ENCODE results near the gene PPM1H.

PPM1H gene

GRCh38 chr12:62862259-62862881 lies 72.6 kb downstream of the PPM1H start:
- Histone ChIP-seq H2BK120ac (ENCODE audit: low read depth, low read length) (no peak overlapping the region), H3K4ac (ENCODE audit: low read length) (no peak overlapping the region), H4K8ac (ENCODE audit: low read depth, low read length) (no peak overlapping the region), H3K4me1 (ENCODE audit: control insufficient read depth in 2 of 2, insufficient read depth in 1 of 2, low read depth in 1 of 2, low read length in 2 of 2) (peaks cover 11 to 17% of the 10 kb centered on the region in 2 donors), H3K79me1 (ENCODE audit: low read depth, low read length) (no peaks in the 10 kb centered on the region), H3K18ac (ENCODE audit: low read length) (no peak overlapping the region), H2AFZ (ENCODE audit: low read length) (no peak overlapping the region), H4K91ac (ENCODE audit: low read depth, low read length, poor library complexity) (no peak overlapping the region), H3K27me3 (ENCODE audit: control insufficient read depth in 3 of 3, insufficient read depth in 3 of 3, low read depth in 1 of 3, low read length in 3 of 3) (no peaks in the 10 kb centered on the region), H3K4me2 (ENCODE audit: insufficient read depth, low read length, poor library complexity, severe bottlenecking) (no peak overlapping the region), H3K9ac (ENCODE audit: low read depth, low read length, poor library complexity) (no peak overlapping the region), H3K27ac (replicated peaks; ENCODE audit: low read length) (no peak overlapping the region), H2AK5ac (ENCODE audit: low read depth, low read length) (no peak overlapping the region), H2BK15ac (ENCODE audit: low read length) (no peak overlapping the region), H3K14ac (ENCODE audit: low read length) (no peak overlapping the region), H3K9me3 (replicated peaks in 1 of 2; ENCODE audit: control insufficient read depth in 2 of 2, insufficient read depth in 1 of 2, low read depth in 1 of 2, low read length in 2 of 2) (no peaks in the 10 kb centered on the region), H3K36me3 (replicated peaks in 1 of 2; ENCODE audit: control insufficient read depth in 2 of 2, insufficient read depth in 2 of 2, low read length in 2 of 2) (no peaks in the 10 kb centered on the region), H3K4me3 (ENCODE audit: low read length in 2 of 2) (no peak overlapping the region), H3K23ac (ENCODE audit: low read depth, low read length, poor library complexity) (no peak overlapping the region), H2BK5ac (ENCODE audit: low read length) (no peak overlapping the region), H2BK12ac (ENCODE audit: low read length) (no peak overlapping the region)
- WGBS, 2 donors (ENCODE audit: extremely low coverage in 2 of 2, insufficient read length in 2 of 2, insufficient replicate concordance in 1 of 2): no CpG with 5 or more reads among the region's 2 CpGs
- no peak for DNase-seq (ENCODE audit: low spot score)

GRCh38 chr12:62861586-62861985 lies 73.4 kb downstream of the PPM1H start:
- WGBS, 2 donors (ENCODE audit: extremely low coverage in 2 of 2, insufficient read length in 2 of 2, insufficient replicate concordance in 1 of 2): no CpG with 5 or more reads among the region's 4 CpGs
- no peak overlapping the region for H4K8ac ChIP-seq (ENCODE audit: low read depth, low read length)
- peaks cover 9 to 17% of the 10 kb centered on the region in 2 donors for H3K4me1 ChIP-seq (ENCODE audit: control insufficient read depth in 2 of 2, insufficient read depth in 1 of 2, low read depth in 1 of 2, low read length in 2 of 2)
- H3K79me1 ChIP-seq (ENCODE audit: low read depth, low read length): no peaks in the 10 kb centered on the region
- no peak overlapping the region for H2BK15ac ChIP-seq (ENCODE audit: low read length)
- H4K91ac ChIP-seq (ENCODE audit: low read depth, low read length, poor library complexity): no peak overlapping the region
- no peak overlapping the region for H2BK5ac ChIP-seq (ENCODE audit: low read length)
- H2BK120ac ChIP-seq (ENCODE audit: low read depth, low read length): no peak overlapping the region
- H3K23ac ChIP-seq (ENCODE audit: low read depth, low read length, poor library complexity): no peak overlapping the region
- no peak overlapping the region for H3K14ac ChIP-seq (ENCODE audit: low read length)
- H3K18ac ChIP-seq (ENCODE audit: low read length): no peak overlapping the region
- H3K27ac ChIP-seq (replicated peaks; ENCODE audit: low read length): no peak overlapping the region
- H3K36me3 ChIP-seq (replicated peaks in 1 of 2; ENCODE audit: control insufficient read depth in 2 of 2, insufficient read depth in 2 of 2, low read length in 2 of 2): no peaks in the 10 kb centered on the region
- H3K4ac ChIP-seq (ENCODE audit: low read length): no peak overlapping the region
- no peak overlapping the region for H2AFZ ChIP-seq (ENCODE audit: low read length)
- no peak overlapping the region for H2BK12ac ChIP-seq (ENCODE audit: low read length)
- H3K4me3 ChIP-seq (ENCODE audit: low read length in 2 of 2): no peak overlapping the region
- H3K4me2 ChIP-seq (ENCODE audit: insufficient read depth, low read length, poor library complexity, severe bottlenecking): no peak overlapping the region
- no peak overlapping the region for H2AK5ac ChIP-seq (ENCODE audit: low read depth, low read length)
- no peaks in the 10 kb centered on the region for H3K27me3 ChIP-seq (ENCODE audit: control insufficient read depth in 3 of 3, insufficient read depth in 3 of 3, low read depth in 1 of 3, low read length in 3 of 3)
- no peak for DNase-seq (ENCODE audit: low spot score)
- no peak overlapping the region for H3K9ac ChIP-seq (ENCODE audit: low read depth, low read length, poor library complexity)
- H3K9me3 ChIP-seq (replicated peaks in 1 of 2; ENCODE audit: control insufficient read depth in 2 of 2, insufficient read depth in 1 of 2, low read depth in 1 of 2, low read length in 2 of 2): no peaks in the 10 kb centered on the region

GRCh38 chr12:62860501-62861411 lies 74.2 kb downstream of the PPM1H start:
- Histone ChIP-seq H3K9ac (ENCODE audit: low read depth, low read length, poor library complexity) (no peak overlapping the region), H2BK12ac (ENCODE audit: low read length) (no peak overlapping the region), H3K9me3 (replicated peaks in 1 of 2; ENCODE audit: control insufficient read depth in 2 of 2, insufficient read depth in 1 of 2, low read depth in 1 of 2, low read length in 2 of 2) (no peaks in the 10 kb centered on the region), H3K4me1 (ENCODE audit: control insufficient read depth in 2 of 2, insufficient read depth in 1 of 2, low read depth in 1 of 2, low read length in 2 of 2) (peaks cover 7 to 14% of the 10 kb centered on the region in 2 donors), H3K18ac (ENCODE audit: low read length) (no peak overlapping the region), H3K27ac (replicated peaks; ENCODE audit: low read length) (no peak overlapping the region), H3K36me3 (replicated peaks in 1 of 2; ENCODE audit: control insufficient read depth in 2 of 2, insufficient read depth in 2 of 2, low read length in 2 of 2) (no peaks in the 10 kb centered on the region), H3K23ac (ENCODE audit: low read depth, low read length, poor library complexity) (no peak overlapping the region), H3K4ac (ENCODE audit: low read length) (no peak overlapping the region), H3K79me1 (ENCODE audit: low read depth, low read length) (no peaks in the 10 kb centered on the region), H4K91ac (ENCODE audit: low read depth, low read length, poor library complexity) (no peak overlapping the region), H3K27me3 (ENCODE audit: control insufficient read depth in 3 of 3, insufficient read depth in 3 of 3, low read depth in 1 of 3, low read length in 3 of 3) (no peaks in the 10 kb centered on the region), H3K14ac (ENCODE audit: low read length) (no peak overlapping the region), H3K4me3 (ENCODE audit: low read length in 2 of 2) (no peak overlapping the region), H3K4me2 (ENCODE audit: insufficient read depth, low read length, poor library complexity, severe bottlenecking) (no peak overlapping the region), H2AK5ac (ENCODE audit: low read depth, low read length) (no peak overlapping the region), H2BK15ac (ENCODE audit: low read length) (no peak overlapping the region), H2BK5ac (ENCODE audit: low read length) (no peak overlapping the region), H2AFZ (ENCODE audit: low read length) (no peak overlapping the region), H2BK120ac (ENCODE audit: low read depth, low read length) (no peak overlapping the region), H4K8ac (ENCODE audit: low read depth, low read length) (no peak overlapping the region)
- no peak for DNase-seq (ENCODE audit: low spot score)
- no CpG with 5 or more reads among the region's 10 CpGs for WGBS, 2 donors (ENCODE audit: extremely low coverage in 2 of 2, insufficient read length in 2 of 2, insufficient replicate concordance in 1 of 2)

GRCh38 chr12:62860020-62860419 lies 74.9 kb downstream of the PPM1H start:
- Histone ChIP-seq H3K14ac (ENCODE audit: low read length) (no peak overlapping the region), H3K9me3 (replicated peaks in 1 of 2; ENCODE audit: control insufficient read depth in 2 of 2, insufficient read depth in 1 of 2, low read depth in 1 of 2, low read length in 2 of 2) (no peaks in the 10 kb centered on the region), H4K91ac (ENCODE audit: low read depth, low read length, poor library complexity) (no peak overlapping the region), H2AK5ac (ENCODE audit: low read depth, low read length) (no peak overlapping the region), H3K4me2 (ENCODE audit: insufficient read depth, low read length, poor library complexity, severe bottlenecking) (no peak overlapping the region), H3K9ac (ENCODE audit: low read depth, low read length, poor library complexity) (no peak overlapping the region), H2BK5ac (ENCODE audit: low read length) (no peak overlapping the region), H3K27me3 (ENCODE audit: control insufficient read depth in 3 of 3, insufficient read depth in 3 of 3, low read depth in 1 of 3, low read length in 3 of 3) (no peaks in the 10 kb centered on the region), H3K4me1 (ENCODE audit: control insufficient read depth in 2 of 2, insufficient read depth in 1 of 2, low read depth in 1 of 2, low read length in 2 of 2) (peaks cover 5 to 13% of the 10 kb centered on the region in 2 donors), H3K79me1 (ENCODE audit: low read depth, low read length) (no peaks in the 10 kb centered on the region), H2BK12ac (ENCODE audit: low read length) (no peak overlapping the region), H4K8ac (ENCODE audit: low read depth, low read length) (no peak overlapping the region), H3K36me3 (replicated peaks in 1 of 2; ENCODE audit: control insufficient read depth in 2 of 2, insufficient read depth in 2 of 2, low read length in 2 of 2) (no peaks in the 10 kb centered on the region), H3K18ac (ENCODE audit: low read length) (no peak overlapping the region), H2BK120ac (ENCODE audit: low read depth, low read length) (no peak overlapping the region), H3K4ac (ENCODE audit: low read length) (no peak overlapping the region), H2AFZ (ENCODE audit: low read length) (no peak overlapping the region), H3K23ac (ENCODE audit: low read depth, low read length, poor library complexity) (no peak overlapping the region), H3K4me3 (ENCODE audit: low read length in 2 of 2) (no peak overlapping the region), H3K27ac (replicated peaks; ENCODE audit: low read length) (no peak overlapping the region), H2BK15ac (ENCODE audit: low read length) (no peak overlapping the region)
- WGBS, 2 donors (ENCODE audit: extremely low coverage in 2 of 2, insufficient read length in 2 of 2, insufficient replicate concordance in 1 of 2): no CpG with 5 or more reads among the region's 5 CpGs
- no peak for DNase-seq (ENCODE audit: low spot score)

All from neuronal stem cell (in vitro differentiated cells).